Measurements from ENCODE around the gene POU2F2.

The POU2F2 gene

DNA sequence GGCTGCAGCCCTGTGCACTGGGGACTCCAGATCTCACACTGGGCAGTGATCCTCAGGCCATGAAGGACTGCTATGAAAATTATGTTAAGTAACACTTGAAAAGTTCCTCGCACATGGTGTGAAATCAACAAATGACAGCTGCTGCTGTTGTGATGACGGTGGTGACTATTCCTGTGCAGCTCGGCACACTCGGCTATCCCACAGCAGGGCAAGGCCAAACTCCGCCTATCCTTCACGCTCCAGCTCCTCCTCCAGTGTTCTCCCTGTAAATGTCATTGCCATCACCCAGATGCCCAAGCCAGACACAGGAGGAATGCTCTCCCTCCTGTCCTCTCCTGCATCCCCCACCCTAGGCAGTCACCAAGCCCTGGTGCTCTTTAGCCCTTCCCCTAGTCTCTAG is 93.6 kb downstream of the POU2F2 start:
- H3K27ac ChIP-seq (ENCODE audit: low read depth, low read length, severe bottlenecking) = no peak overlapping the region
- no peak overlapping the region for H3K4me3 ChIP-seq (ENCODE audit: extremely low read depth, insufficient read depth, low read length, poor library complexity, severe bottlenecking)
- no peaks in the 10 kb centered on the region for H3K9me3 ChIP-seq (ENCODE audit: control insufficient read depth, low read length)
- peaks cover 2% of the 10 kb centered on the region for H3K4me1 ChIP-seq (ENCODE audit: control insufficient read depth, insufficient read depth, low read length, poor library complexity, severe bottlenecking)
- WGBS, 2 experiments (ENCODE audit: insufficient coverage in 2 of 2) = 93 to 95% methylated on average over 5 to 6 of the region's 6 CpGs
- peaks cover 6% of the 10 kb centered on the region for H3K36me3 ChIP-seq (ENCODE audit: control insufficient read depth, insufficient read depth, low read length)

DNA sequence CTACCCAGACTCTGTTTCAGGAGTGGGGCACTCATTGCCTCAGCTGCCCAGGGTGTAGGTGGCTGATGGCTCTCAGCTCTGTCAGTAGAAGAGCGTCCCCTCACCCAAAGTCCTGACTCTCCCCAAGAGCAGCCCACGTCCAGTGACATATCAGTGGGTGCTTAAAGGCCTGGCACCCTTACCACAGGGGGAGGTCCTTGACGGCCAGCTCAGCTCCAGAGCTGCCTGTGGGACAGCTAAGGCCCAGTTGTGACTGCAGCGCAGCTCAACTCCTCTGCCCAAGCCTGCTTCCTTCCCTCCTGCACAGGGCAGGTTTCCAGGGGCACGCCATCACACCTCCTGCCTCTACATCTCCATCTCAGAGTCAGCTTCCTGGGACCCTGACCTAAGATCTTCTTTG is 94.6 kb downstream of the POU2F2 start:
- 86 to 91% methylated on average over 4 to 5 of the region's 5 CpGs for WGBS, 2 experiments (ENCODE audit: insufficient coverage in 2 of 2)
- H3K9me3 ChIP-seq (ENCODE audit: control insufficient read depth, low read length) = no peaks in the 10 kb centered on the region
- H3K4me3 ChIP-seq (ENCODE audit: extremely low read depth, insufficient read depth, low read length, poor library complexity, severe bottlenecking) = no peak overlapping the region
- H3K36me3 ChIP-seq (ENCODE audit: control insufficient read depth, insufficient read depth, low read length) = peaks cover 6% of the 10 kb centered on the region
- H3K27ac ChIP-seq (ENCODE audit: low read depth, low read length, severe bottlenecking) = no peak overlapping the region
- peaks cover 2% of the 10 kb centered on the region for H3K4me1 ChIP-seq (ENCODE audit: control insufficient read depth, insufficient read depth, low read length, poor library complexity, severe bottlenecking)
